Esophagus squamous epithelium (tissue), 5 donors: ENCODE data around the gene HDC. TPM values are rescaled to one million over a fixed set of nuclear protein-coding genes. Genes with fewer than 3 reads are reported as not detected.

ENCODE experiments used
- DNase-seq: peaks from one replicate; lab custom pipeline; 2025; lab: John Stamatoyannopoulos, UW
- H3K27ac ChIP-seq, 4 donors: fragments of 200-600 bp; sonication (generic); one replicate each; pipeline ENCODE4 v1.5.1; 2016 to 2019; ENCODE audit warnings: mild to moderate bottlenecking in 1 of 4
- H3K27me3 ChIP-seq, 4 donors: fragments of 200-600 bp; sonication (generic); 1 replicate in 3 of 4; 2 replicates in 1 of 4; pipeline versions ENCODE4 v1.5.1 to v1.6.0; 2017 to 2021; ENCODE audit warnings: antibody characterized with exemption in 1 of 4
- H3K36me3 ChIP-seq, 3 donors: fragments of 200-600 bp; sonication (generic); one replicate each; pipeline ENCODE4 v1.5.1; 2016 to 2019
- H3K4me1 ChIP-seq, 3 donors: fragments of 200-600 bp; sonication (generic); one replicate each; pipeline ENCODE4 v1.5.1; 2017 to 2019
- H3K4me3 ChIP-seq, 4 donors: fragments of 200-600 bp; sonication (generic); 1 replicate in 3 of 4; 2 replicates in 1 of 4; pipeline ENCODE4 v1.5.1; 2016 to 2019; ENCODE audit warnings: mild to moderate bottlenecking in 2 of 4, moderate library complexity in 1 of 4
- H3K9me3 ChIP-seq, 3 donors: fragments of 200-600 bp; sonication (generic); one replicate each; pipeline ENCODE4 v1.5.1; 2016 to 2019
- POLR2A ChIP-seq, 4 donors: fragments of 450-650 bp; IDR thresholded peaks; one replicate each; pipeline ENCODE4 v1.6.1; 2017; ENCODE audit warnings: antibody characterized with exemption in 4 of 4, mild to moderate bottlenecking in 4 of 4, moderate library complexity in 3 of 4
- WGBS, 2 donors: methylation state at CpG; one replicate each; pipeline ENCODE4 v1.1.5; 2018; 5-methylcytosine and 5-hydroxymethylcytosine counted together
- intact Hi-C: fragments of 100-400 bp; cut with DNase I; formaldehyde crosslinking; loops from one replicate; pipeline ENCODE4 v1.15.0; 2022
- total RNA-seq, 4 donors: library from RNA; depleted of rRNA; stranded (reverse); fragments of >200 nt; gene quantifications; one replicate each; pipeline ENCODE4 v1.1.0, GENCODE V29; 2016
- TF ChIP-seq, protein P1 (sequence below), 6 experiments: fragments of 450-650 bp in 4 of 6; fragments of 200-600 bp in 2 of 6; sonication (generic) in 2 of 6; IDR thresholded peaks; one replicate each; pipeline ENCODE4 v1.5.1; 2016 to 2019; ENCODE audit warnings: antibody characterized with exemption in 6 of 6, mild to moderate bottlenecking in 4 of 6, moderate library complexity in 4 of 6
- donor health status: DM: yes; HTN: yes; CAD: no.

HDC gene
- total RNA-seq, 4 donors from 2014 or later, result 0.26 to 4.4 TPM; not detected in 2

DNA sequence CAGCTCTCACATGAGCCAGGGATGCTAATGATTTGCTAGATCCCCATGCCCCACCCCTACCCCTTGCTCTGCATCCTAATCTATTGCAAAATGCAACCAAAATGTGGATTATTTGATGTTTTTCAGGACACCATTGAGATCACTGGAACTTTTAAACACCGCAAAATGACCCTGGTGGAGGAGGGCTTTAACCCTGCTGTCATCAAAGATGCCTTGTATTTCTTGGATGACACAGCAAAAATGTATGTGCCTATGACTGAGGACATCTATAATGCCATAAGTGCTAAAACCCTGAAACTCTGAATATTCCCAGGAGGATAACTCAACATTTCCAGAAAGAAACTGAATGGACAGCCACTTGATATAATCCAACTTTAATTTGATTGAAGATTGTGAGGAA, 29.7 kb downstream of the HDC start:
- DNase-seq, result no peak
- H3K36me3 ChIP-seq, result no peaks in the 10 kb centered on the region
- H3K4me3 ChIP-seq, result no peak overlapping the region
- no peaks in the 10 kb centered on the region for H3K27me3 ChIP-seq
- no peak overlapping the region for H3K27ac ChIP-seq
- H3K4me1 ChIP-seq, result no peaks in the 10 kb centered on the region
- WGBS, 2 donors, result 75 to 100% methylated on average over 1 of the region's 1 CpG
- intact Hi-C loops, result no loop called here
- TF ChIP-seq, protein P1, sequence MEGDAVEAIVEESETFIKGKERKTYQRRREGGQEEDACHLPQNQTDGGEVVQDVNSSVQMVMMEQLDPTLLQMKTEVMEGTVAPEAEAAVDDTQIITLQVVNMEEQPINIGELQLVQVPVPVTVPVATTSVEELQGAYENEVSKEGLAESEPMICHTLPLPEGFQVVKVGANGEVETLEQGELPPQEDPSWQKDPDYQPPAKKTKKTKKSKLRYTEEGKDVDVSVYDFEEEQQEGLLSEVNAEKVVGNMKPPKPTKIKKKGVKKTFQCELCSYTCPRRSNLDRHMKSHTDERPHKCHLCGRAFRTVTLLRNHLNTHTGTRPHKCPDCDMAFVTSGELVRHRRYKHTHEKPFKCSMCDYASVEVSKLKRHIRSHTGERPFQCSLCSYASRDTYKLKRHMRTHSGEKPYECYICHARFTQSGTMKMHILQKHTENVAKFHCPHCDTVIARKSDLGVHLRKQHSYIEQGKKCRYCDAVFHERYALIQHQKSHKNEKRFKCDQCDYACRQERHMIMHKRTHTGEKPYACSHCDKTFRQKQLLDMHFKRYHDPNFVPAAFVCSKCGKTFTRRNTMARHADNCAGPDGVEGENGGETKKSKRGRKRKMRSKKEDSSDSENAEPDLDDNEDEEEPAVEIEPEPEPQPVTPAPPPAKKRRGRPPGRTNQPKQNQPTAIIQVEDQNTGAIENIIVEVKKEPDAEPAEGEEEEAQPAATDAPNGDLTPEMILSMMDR (IDR thresholded peaks at IDR 0.05), result no peak
- TF ChIP-seq POLR2A (IDR thresholded peaks at IDR 0.05), result no peak
- H3K9me3 ChIP-seq, result no peaks in the 10 kb centered on the region

DNA sequence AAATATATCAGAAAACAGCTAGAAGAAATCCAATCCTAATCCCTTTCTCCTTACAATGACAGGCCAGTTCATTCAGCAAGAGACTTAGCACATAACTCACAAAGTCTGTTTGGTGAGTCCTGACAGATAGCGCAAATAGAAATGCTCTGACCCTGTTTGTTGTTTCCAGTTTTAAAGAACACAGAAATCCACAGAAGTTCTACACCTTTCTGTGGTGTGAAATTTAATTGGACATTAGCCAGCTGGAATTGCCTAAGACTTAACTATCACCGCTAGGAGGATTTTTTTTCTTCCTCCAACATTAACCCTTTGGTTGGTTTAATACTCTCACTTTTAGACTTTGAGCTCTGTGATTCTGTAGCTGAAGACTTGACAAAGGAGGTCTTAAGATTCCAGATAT, 30.8 kb downstream of the HDC start:
- intact Hi-C loops, result no loop called here
- DNase-seq, result no peak
- 40 to 46% methylated on average over 2 of the region's 2 CpGs for WGBS, 2 donors
- Histone ChIP-seq H3K4me3 (no peak overlapping the region), H3K27ac (no peak overlapping the region), H3K27me3 (no peaks in the 10 kb centered on the region), H3K36me3 (no peaks in the 10 kb centered on the region), H3K9me3 (no peaks in the 10 kb centered on the region), H3K4me1 (no peaks in the 10 kb centered on the region)
- TF ChIP-seq POLR2A (IDR thresholded peaks at IDR 0.05), result no peak
- TF ChIP-seq, protein P1 (IDR thresholded peaks at IDR 0.05), result peak in 1 of 6 experiments; percentile 20

DNA sequence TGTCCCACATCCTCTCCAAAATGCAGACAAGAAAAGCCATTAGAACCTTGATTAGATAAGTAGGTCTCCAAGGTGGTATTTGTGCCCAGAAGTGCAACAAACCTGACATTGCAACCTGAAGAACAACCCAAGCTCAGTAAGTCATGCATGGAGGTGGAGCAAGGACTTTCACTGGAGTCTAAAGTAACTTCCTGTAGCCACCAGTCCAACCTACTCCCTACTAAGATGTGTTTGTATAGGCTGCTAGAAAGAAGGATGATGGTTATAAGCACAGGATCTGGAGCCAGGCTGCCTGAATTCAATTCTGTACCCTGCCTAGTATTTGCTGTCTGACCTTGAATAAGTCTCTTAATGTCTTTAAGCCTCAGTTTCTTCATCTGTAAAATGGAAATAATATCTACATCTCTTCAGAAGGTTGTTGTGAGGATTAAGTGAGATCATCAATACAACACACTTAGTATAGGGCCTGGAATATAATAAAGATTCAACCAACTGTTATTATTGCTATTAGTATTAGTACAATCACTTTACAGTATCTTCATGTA, 32.3 kb downstream of the HDC start:
- no peak overlapping the region for H3K4me3 ChIP-seq
- no peaks in the 10 kb centered on the region for H3K9me3 ChIP-seq
- H3K27me3 ChIP-seq, result no peaks in the 10 kb centered on the region
- H3K4me1 ChIP-seq, result no peaks in the 10 kb centered on the region
- DNase-seq, result no peak
- no peaks in the 10 kb centered on the region for H3K36me3 ChIP-seq
- no peak overlapping the region for H3K27ac ChIP-seq
- intact Hi-C loops, result no loop called here
- no peak for TF ChIP-seq POLR2A (IDR thresholded peaks at IDR 0.05)
- TF ChIP-seq, protein P1 (IDR thresholded peaks at IDR 0.05), result no peak

DNA sequence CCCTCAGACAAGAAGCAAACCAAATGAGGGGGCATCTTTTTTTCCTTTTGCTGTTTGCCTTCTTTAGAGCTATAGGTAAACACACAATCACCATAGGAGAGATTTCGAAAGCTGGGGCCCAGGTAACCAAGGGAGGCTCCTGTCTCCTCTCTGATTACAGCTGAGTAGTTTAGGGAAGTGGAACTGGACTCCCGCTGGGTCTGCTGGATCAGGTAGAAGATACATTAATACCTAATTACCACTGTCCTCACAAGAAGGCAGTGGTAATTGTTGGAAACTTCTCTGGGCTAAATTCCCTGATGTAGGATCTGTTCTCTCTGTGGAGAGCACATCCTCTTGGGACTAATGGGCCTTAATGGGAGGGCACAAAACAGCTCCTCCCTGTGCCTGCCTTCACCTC, 32.7 kb downstream of the HDC start:
- H3K27ac ChIP-seq, result no peak overlapping the region
- H3K36me3 ChIP-seq, result no peaks in the 10 kb centered on the region
- no peak for DNase-seq
- TF ChIP-seq, protein P1 (IDR thresholded peaks at IDR 0.05), result no peak
- TF ChIP-seq POLR2A (IDR thresholded peaks at IDR 0.05), result no peak
- H3K9me3 ChIP-seq, result no peaks in the 10 kb centered on the region
- 60 to 100% methylated on average over 2 of the region's 2 CpGs for WGBS, 2 donors
- no peaks in the 10 kb centered on the region for H3K27me3 ChIP-seq
- no peaks in the 10 kb centered on the region for H3K4me1 ChIP-seq
- intact Hi-C loops, result no loop called here
- H3K4me3 ChIP-seq, result no peak overlapping the region

DNA sequence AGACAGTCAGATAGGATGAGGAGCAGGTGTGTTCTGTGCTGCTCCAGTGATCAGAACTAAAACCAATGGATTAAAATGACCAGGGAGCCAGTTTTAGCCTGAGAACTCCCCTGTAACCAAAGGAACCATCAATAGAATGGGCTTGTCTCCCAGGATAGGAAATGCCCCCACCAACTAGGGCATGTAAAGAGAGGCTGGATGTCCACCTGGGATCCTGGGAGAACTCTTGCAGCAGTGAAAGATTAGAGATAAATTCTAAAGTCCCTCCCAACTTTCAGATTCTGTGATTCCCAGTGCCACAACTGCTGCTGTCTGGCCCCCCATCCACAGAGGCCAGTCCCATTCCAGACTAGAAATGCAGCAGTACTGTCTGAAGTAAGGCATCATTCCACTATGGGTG, 33.8 kb downstream of the HDC start:
- DNase-seq, result no peak
- H3K4me1 ChIP-seq, result no peaks in the 10 kb centered on the region
- no peak overlapping the region for H3K27ac ChIP-seq
- intact Hi-C loops, result no loop called here
- no peaks in the 10 kb centered on the region for H3K27me3 ChIP-seq
- H3K4me3 ChIP-seq, result no peak overlapping the region
- TF ChIP-seq, protein P1 (IDR thresholded peaks at IDR 0.05), result no peak
- no peak for TF ChIP-seq POLR2A (IDR thresholded peaks at IDR 0.05)
- H3K36me3 ChIP-seq, result no peaks in the 10 kb centered on the region
- H3K9me3 ChIP-seq, result no peaks in the 10 kb centered on the region
